Head of caudate nucleus (tissue), 42 donors: ENCODE results near the gene SRRM4.
A peak's percentile ranks its signal among the peaks of the same experiment; 100 is the strongest.
"Not testable (repeated sequence)": the region's sequence is repeated elsewhere in the genome, so short reads cannot be mapped to it uniquely, and the experiment has no call there.

ENCODE experiments used
- DNase-seq, 42 donors: peaks; one replicate each; pipeline versions ENCODE4 v3.0.0 to v3.0.0-alpha.2; 2020 to 2021; ENCODE audit warnings: mixed read lengths in 7 of 42
- intact Hi-C: fragments of 100-400 bp; cut with DNase I; formaldehyde crosslinking; loops from one replicate; pipeline ENCODE4 v1.15.0; 2022

The SRRM4 gene

DNA sequence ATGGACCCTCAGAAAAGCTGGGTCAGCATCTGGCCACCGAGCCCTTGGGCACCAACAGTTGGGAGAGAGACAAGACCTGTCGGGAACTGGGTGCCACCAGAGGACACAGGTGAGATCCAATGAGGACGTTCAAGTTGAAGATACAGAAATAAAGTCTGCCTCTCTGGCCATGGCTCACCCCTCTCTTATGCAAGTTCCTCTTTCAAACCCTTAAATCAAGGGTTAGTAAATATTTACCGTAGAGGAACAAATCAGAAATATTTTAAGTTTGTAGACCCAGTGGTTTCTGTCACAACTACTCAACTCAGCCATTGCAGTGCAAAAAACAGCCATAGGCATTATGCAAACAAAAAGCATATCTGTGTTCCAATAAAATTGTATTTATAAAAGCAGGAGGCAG is 120.9 kb downstream of the SRRM4 start:
- intact Hi-C loops, result no loop called here
- no peak for DNase-seq

DNA sequence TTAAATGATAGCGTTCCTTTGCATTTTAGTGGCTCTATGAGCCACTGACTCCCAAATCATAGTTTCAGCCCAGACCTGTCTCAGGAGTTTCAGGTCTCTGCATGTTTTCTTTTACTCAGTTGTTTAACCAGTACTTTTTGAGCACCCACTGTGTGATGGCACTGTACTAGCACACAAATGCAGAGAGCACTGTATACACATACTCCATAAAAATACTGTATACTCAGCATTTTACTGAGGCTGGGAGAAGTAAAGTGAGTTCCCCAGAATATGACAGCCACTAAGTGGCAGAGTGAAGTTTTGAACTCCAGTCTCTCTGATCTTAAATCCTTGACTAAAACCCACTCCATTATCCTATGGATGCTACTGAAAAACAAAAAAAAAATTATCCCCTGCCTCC is 121.4 kb downstream of the SRRM4 start:
- DNase-seq, result no peak
- intact Hi-C loops, result no loop called here

DNA sequence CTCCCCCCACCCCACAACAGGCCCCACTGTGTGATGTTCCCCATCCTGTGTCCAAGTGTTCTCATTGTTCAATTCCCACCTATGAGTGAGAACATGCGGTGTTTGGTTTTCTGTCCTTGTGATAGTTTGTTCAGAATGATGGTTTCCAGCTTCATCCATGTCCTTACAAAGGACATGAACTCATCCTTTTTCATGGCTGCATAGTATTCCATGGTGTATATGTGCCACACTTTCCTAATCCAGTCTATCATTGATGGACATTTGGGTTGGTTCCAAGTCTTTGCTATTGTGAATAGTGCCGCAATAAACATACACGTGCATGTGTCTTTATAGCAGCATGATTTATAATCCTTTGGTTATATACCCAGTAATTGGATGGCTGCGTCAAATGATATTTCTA is 123.6 kb downstream of the SRRM4 start:
- intact Hi-C loops, DNase-seq: not testable (repeated sequence)

DNA sequence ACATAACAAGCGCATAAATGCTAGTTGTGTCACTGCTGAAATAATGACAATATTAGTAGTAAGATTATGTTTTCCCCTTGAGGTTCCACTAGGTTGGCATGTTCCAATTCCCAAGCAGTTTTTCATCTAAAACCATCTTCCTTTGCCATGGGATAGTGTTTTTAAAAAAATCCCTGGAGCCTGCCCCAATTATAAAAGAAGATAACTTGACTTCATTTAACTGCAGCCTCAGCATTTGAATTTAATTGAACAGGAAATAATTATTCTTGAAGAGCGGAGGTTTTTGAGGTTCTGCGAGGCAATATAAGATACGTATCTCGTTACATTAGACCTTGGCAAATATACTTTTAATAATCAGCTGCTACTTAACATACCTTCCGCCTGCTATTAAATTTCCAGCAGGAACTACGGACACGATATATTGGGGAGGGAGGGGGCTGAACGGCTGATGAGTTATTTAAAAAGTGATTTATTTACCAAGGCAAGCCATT is 132.2 kb downstream of the SRRM4 start:
- intact Hi-C loops, result loop anchor here (10.0 kb wide), 1 partner anchor 301 kb away; no protein-coding TSS in a partner anchor
- no peak for DNase-seq

DNA sequence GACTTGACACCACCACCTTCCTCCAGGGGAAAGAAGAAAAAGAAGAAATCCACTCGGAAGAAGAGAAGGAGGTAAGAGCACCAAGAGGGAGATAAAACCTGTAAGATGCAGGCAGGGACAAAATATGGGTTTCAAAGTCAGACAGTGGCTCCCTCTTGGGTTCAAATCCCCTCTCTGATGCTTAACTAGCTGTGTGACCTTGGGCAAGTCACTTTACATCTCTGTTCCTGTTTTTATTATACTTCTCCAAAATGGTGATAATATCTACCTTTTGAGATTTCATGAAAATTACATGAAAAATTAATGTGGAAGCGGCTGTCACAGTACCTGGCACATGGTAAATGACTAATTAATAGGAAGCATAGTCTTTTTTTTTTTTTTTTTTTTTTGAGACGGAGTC is 133.0 kb downstream of the SRRM4 start:
- intact Hi-C loops, result loop anchor here (10.0 kb wide), 1 partner anchor 301 kb away; no protein-coding TSS in a partner anchor
- no peak for DNase-seq

DNA sequence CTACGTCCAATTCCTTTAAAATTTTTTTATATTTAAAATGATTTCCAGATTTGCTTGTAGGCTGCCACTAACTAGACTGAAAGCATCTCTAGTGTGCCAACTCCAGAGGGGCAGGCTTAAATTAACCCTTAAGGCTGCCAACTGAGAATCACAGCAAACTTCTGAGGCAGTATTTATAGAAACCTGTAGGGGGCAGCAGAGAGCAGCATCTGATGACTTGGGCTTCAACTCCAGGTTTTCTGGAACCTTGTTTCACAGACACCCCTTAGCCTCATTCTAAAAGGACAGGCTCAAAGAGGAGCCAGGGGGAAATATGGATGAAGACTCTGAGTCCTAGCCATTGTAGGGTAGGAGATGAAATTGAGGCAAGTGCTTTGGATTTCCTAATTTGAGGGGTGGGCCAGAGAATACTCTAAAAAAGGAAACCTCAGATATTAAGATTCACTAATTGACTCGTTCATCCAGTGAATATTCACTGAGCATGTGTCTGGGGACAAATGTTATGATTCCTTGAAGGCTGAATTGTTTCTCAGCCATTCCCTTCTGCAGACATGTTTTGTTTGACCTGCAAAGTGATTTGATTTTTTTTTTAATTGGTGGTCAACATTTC is 134.1 kb downstream of the SRRM4 start:
- intact Hi-C loops, result loop anchor here (10.0 kb wide), 1 partner anchor 299 kb away; no protein-coding TSS in a partner anchor
- DNase-seq, result peak in 31 of 42 donors; percentile 4 to 80 (median 43)

DNA sequence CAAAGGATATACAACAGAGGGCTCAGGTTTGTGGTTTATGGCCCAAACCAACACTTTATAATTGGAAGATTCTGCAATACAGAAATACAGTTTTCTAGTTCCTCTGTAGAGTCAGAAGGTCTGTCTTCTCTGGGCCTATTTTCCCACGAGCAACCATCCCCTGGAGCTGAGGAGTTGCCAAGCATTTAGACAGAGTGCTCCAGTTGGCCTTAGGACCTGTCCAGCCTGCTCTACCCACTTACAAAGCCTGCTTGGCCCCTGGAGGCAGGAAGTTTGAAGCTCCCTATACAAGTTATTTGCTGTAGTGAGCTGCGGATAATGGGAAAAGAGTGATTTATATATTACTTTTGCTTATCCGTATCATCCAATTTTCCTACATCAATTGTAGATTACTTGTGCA is 136.6 kb downstream of the SRRM4 start:
- intact Hi-C loops, result loop anchor here (10.0 kb wide), 1 partner anchor 297 kb away; no protein-coding TSS in a partner anchor
- DNase-seq, result peak in 5 of 42 donors; percentile 9 to 20 (median 15)

DNA sequence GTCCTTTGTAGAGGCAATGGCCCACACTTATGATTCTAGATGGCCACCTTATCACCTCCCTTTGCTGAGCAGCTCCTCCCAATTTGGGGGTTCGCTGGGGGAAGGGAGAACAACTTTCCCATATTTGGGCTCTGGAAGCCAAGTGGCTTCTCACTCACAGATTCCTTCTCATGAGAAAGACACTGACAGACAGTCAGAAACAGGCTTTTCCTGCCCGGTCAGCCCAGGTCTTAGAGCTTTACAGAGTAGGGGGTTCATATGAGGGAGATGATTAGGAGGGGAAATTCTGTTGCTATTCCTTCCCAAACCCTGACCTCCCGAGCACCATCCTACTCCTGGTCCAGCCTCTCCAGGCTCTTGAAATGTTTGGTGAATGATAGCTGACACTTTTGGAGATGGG is 137.3 kb downstream of the SRRM4 start:
- intact Hi-C loops, result loop anchor here (10.0 kb wide), 1 partner anchor 296 kb away; no protein-coding TSS in a partner anchor
- DNase-seq, result no peak

DNA sequence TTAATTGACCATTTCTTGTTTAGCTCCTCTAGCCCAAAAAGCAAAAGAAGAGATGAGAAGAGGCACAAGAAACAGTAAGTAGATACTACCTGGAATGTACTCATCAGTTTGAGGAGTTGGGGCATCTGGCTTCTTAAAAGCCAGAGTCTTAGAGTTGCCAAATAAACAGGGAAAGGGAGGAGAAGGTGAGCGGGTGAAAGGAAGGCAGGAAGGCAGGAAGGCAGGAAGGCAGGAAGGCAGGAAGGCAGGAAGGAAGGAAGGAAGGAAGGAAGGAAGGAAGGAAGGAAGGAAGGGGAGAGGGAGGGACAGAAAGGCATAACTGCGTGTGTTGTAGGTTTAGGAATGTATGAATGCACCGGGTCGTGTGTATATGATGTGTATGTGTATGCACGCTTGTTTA is 140.7 kb downstream of the SRRM4 start:
- intact Hi-C loops, result no loop called here
- DNase-seq, result no peak

DNA sequence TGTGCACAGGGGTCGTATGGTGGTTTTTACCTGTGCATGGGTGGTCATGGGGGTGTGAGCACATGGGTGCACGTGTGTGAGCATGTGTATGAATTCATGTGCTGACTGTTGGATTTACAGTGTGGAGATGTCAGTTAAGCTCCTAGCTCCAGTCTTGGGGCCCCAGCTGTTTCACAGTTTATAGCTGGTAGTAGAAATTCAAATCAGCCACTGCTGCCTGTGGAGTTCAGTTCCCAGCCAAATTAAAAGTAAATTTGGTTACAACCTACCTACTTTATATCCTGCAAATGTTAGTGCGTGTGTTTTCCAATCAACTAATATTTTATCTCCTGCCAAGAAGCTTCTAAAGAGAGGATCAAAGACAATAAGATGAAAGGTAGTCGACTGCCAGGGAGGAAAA is 141.4 kb downstream of the SRRM4 start:
- DNase-seq, result no peak
- intact Hi-C loops, result no loop called here

DNA sequence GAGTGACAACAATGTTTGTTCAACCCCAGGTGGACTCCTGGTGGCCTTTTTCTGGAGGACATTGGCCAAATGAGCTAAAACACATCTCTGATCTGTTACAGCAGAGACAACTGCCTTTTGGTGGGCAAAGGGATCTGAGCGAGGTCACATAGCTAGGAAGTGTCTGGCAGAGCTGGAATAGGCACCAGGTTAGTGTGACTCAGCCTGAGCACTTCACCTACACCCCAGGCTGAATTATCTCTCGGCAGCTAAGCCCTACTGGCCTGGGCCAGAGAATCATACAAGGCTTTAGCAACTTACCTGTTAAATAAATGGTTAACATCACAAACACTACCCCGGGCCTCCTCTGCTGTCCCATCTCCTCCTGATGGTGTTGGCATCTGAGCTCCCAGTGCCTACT is 147.2 kb downstream of the SRRM4 start:
- intact Hi-C loops, result no loop called here

DNA sequence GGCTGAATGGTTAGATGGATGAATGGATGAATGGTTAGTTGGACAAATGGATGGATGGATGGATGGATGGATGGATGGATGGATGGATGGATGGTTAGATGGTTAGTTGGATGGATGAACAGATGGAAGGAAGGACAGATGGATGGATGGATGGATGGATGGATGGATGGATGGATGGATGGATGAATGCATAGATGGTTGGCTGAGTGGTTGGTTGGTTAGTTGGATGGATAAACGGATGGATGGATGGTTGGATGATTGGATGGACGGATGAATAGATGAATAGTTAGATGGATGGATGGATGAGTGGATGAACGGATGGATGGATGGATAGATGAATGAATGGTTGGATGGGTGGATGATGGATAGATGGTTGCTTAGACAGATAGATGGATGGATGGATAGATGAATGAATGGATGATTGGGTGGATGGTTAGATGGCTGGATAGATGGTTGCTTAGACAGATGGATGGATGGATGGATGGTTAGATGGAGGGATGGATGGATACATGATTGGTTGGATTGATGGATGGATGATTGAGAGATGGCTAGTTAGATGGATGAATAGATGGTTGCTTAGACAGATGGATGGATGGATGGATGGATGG is 148.6 kb downstream of the SRRM4 start:
- intact Hi-C loops, result no loop called here
- DNase-seq, result no peak

More for the DNA sequence above, 147.2 kb downstream of the SRRM4 start:
- DNase-seq, result no peak

DNA sequence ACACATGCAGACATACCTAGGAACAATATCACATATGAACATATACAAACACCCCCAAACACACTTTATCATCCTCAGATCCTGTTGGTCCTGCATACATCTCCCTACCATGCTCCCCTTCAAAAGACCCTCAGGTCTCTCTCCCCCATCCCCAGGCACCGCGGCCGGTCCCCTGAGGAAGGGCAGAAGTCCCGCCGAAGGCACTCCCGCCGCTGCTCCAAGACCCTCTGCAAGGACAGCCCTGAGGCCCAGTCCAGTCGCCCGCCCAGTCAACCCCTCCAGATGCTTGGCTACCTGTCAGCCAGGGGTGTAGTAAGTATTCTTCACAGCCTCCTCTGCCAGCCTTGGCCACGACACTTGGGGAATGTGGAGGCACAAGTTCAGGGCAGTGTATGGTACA is 149.2 kb downstream of the SRRM4 start:
- intact Hi-C loops, result no loop called here
- no peak for DNase-seq

DNA sequence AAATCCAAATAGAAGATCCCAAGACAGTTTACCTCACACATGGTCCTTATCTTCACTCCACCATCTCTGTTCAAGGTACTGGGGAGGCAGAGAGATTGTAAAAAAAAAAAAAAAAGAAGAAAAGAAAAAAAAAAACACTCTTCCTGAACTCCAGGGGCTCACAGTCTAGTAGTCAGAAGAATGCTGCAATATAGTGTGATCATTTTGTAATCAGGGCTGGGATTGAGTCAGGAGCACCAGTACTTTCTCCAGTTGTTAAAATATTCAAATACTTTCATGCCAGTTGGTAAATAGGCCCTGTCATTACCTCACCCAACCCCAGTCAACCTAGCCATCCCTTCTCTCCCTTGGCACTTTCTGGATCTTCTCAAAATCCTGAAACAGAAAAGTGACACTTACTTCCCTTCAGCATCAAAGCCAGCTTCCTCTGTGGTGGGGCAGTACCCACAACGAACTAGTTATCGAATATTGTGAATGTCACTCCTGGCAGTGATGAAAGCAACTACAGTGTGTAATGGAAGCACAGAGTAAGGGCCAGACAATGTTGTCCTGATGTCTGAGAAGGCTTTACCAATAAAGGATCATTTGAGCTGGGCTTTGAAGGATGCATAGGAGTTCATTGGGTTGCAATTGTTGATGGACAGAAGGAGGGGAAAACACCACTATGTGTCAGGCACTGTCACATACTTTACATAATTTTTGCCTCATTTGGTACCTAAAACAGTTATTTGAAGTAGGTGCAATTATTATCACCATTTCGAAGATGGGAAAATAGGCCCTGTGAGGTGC is 153.1 kb downstream of the SRRM4 start:
- intact Hi-C loops, result no loop called here
- DNase-seq, result no peak

DNA sequence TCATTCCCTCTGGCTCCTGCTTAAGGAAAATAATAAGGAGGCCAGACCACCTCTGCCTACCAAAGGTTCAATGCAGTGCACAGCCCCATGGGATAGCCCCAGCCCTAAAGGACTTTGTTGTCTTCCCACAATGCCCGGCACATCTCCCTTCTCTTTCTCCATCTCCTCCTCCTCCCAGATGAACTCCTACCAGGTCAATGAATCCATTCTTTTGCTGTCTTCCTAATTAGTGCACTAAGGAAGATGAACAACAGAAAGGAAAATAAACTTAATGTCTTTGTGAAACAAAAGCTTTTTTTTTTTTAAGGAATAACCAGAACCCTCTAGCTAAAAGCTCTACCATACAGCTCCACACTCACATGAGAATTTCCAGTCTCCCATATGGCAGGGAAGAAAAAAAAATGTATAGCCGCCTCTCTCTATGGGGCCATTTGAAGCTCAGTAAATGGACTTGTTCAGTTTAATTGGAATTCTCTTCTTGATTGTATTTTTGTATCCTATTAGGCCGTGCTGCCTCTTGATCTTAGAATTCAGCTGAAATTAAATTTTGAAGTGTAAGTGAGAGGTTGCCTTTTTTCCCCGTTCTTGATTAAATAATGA is 155.6 kb downstream of the SRRM4 start:
- intact Hi-C loops, result no loop called here
- DNase-seq, result no peak

DNA sequence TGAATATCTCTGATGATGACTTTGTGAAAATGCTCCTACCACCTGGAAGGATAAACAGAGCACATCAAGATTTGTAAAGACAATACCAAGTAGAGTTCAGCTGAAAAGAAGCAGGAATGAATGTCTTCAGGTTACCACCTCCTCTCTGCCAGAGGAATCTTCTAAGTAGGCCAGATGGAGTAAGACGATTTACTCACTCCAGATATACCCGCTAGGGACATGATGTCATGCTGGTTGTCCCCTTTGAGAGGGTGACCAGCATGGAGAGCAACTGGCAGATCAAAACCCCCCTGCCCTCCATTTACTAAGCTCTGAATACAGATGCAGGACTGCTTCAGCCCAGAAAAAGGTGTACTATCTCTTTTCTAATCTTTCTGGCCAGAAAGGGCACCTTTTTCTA is 158.1 kb downstream of the SRRM4 start:
- intact Hi-C loops, result no loop called here
- DNase-seq, result no peak

DNA sequence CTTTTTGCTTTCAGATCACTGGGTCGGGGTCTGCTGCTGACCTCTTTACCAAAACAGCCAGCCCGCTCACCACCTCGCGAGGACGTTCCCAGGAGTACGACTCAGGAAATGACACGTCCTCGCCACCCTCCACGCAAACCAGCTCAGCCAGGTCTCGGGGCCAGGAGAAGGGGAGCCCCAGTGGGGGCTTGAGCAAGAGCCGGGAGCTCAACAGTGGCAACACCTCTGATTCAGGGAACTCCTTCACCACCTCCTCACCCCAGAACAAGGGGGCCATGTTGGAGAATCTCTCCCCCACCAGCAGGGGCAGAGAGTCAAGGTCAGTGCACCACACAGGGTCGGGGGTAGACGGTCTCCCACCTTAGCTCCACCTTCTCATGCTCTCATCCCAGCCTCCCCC is 164.0 kb downstream of the SRRM4 start:
- DNase-seq, result no peak
- intact Hi-C loops, result no loop called here

DNA sequence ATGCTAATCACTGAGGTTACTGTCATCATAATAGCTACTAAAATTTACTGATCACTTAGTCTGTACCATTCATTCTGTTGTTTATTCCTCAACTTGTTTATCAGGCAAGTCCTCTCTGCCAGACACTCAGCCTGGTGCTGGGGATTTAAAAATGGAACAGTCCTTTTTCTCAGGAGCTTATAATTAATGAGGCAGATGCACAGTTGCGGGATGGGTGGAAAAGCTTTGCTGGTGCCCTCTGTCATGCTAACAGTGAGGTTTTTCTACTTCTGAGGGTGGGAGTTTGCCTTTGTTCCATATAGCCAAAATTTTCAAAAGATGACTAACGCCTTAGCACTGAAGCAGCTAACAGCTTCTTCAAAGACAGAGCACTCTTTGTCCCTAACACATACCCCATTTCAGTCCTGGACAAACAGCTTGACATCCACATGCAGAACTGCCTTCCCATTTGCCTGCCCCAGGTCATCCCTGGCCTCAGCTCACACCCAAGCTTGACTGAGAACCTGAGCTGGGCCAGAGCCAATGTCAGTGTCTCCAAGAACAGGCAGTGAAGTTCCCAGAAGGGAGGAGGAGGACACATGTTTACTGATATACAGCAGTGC is 166.6 kb downstream of the SRRM4 start:
- peak in 1 of 42 donors; percentile 42 for DNase-seq
- intact Hi-C loops, result no loop called here

DNA sequence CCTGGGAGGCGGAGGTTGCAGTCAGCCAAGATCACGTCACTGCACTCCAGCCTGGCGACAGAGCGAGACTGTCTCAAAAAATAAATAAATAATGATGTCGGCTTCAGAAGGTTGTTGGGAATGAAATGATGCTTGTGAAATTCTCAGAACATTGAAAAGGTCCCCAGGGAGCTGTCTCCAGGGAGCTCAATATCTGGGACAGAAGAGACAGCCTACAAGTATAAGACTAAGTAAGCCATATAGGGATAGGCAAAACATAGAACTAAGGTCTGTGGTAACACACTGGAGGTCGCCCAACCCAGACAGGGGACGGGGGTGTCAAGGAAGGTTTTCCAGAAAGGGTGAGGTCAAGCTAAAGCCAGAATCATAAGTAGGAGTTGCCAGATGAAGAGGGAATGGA is 167.9 kb downstream of the SRRM4 start:
- DNase-seq, result no peak
- intact Hi-C loops, result no loop called here
